ENCODE measurements around the gene C1QL3. TPM values are rescaled to one million over a fixed set of nuclear protein-coding genes. Genes with fewer than 3 reads are reported as not detected.

C1QL3 gene
- total RNA-seq, 1 experiment from 2014 or later: 4.0 TPM

- no CpG with 5 or more reads among the region's 6 CpGs for WGBS (ENCODE audit: extremely low coverage, insufficient read length, low lambda C conversion rate)
- no peak overlapping the region for H3K18ac ChIP-seq (ENCODE audit: insufficient read length, low read depth, low read length)
- no peak overlapping the region for H3K4me2 ChIP-seq (ENCODE audit: insufficient read depth, insufficient read length, low read length)
- H2BK15ac ChIP-seq (ENCODE audit: low read depth, low read length): no peak overlapping the region
- no peaks in the 10 kb centered on the region for H3K79me1 ChIP-seq (ENCODE audit: insufficient read depth, low read depth, low read length, poor library complexity, severe bottlenecking)
- no peak overlapping the region for H3T11ph ChIP-seq (ENCODE audit: low read length)
- H3K23me2 ChIP-seq (ENCODE audit: insufficient read length, low read depth, low read length, poor library complexity, severe bottlenecking): no peaks in the 10 kb centered on the region
- H2AK5ac ChIP-seq (ENCODE audit: insufficient read length, low read length): no peak overlapping the region
- H3K14ac ChIP-seq (ENCODE audit: insufficient read depth, low read length): no peak overlapping the region
- H3K27ac Mint-ChIP-seq: no peak overlapping the region
- no peak overlapping the region for H2BK20ac ChIP-seq (ENCODE audit: low read depth, low read length, poor library complexity, severe bottlenecking)
- no peaks in the 10 kb centered on the region for H3K4me1 ChIP-seq (ENCODE audit: insufficient read depth, low read length)
- no peaks in the 10 kb centered on the region for H3K36me3 Mint-ChIP-seq (ENCODE audit: insufficient read depth in 1 of 3, low read depth in 3 of 3)
- H3K27me3 ChIP-seq (ENCODE audit: insufficient read depth, low read length): no peaks in the 10 kb centered on the region
- H3K9me3 ChIP-seq (ENCODE audit: control insufficient read depth, low read depth, low read length): no peaks in the 10 kb centered on the region
- H2BK120ac ChIP-seq (ENCODE audit: low read depth, low read length, poor library complexity, severe bottlenecking): no peak overlapping the region
- no peaks in the 10 kb centered on the region for H4K20me1 ChIP-seq (ENCODE audit: control insufficient read depth, insufficient read depth, insufficient read length)
- DNase-seq: no peak
- no peaks in the 10 kb centered on the region; a peak in 1 of 5 replicates for H3K9me3 Mint-ChIP-seq
- peaks cover 18 to 19% of the 10 kb centered on the region in 2 experiments for H3K4me1 Mint-ChIP-seq
- H2BK12ac ChIP-seq (ENCODE audit: insufficient read length, low read depth, low read length): no peak overlapping the region
- no peak overlapping the region for H2AFZ ChIP-seq (ENCODE audit: low read length)
- no peak overlapping the region for H3K9ac ChIP-seq (ENCODE audit: extremely low read depth, insufficient read length, low read length)
- peaks cover 2% of the 10 kb centered on the region; the same call in 1 of the 2 replicates for H3K27me3 Mint-ChIP-seq (ENCODE audit: low read depth)
- H3K4ac ChIP-seq (ENCODE audit: low read depth, low read length): no peak overlapping the region
- H2BK5ac ChIP-seq (ENCODE audit: insufficient read length, low read length): no peak overlapping the region
- H4K91ac ChIP-seq (ENCODE audit: insufficient read length, low read depth, low read length): no peak overlapping the region
- no peak overlapping the region for H3K27ac ChIP-seq (ENCODE audit: insufficient read length, low read depth, low read length)
- no peak overlapping the region for H3K56ac ChIP-seq (ENCODE audit: insufficient read length, low read depth, low read length)
- H3K79me2 ChIP-seq (ENCODE audit: insufficient read depth, low read length): no peaks in the 10 kb centered on the region
- H3K4me3 Mint-ChIP-seq: no peak overlapping the region
- H4K5ac ChIP-seq (ENCODE audit: insufficient read length, low read depth, low read length): no peak overlapping the region
- H4K8ac ChIP-seq (replicated peaks; ENCODE audit: insufficient read length, low read depth, low read length): no peak overlapping the region
- no peak overlapping the region for H3K23ac ChIP-seq (ENCODE audit: insufficient read length, low read depth, low read length)
- TF ChIP-seq CTCF (conservative IDR thresholded peaks at IDR 0.05): no peak
Observed at GRCh38 chr10:16562891-16563290, 41.2 kb upstream of the C1QL3 start.

All from H9 (cell line).